ENCODE data around the gene LMBRD2.

DNA sequence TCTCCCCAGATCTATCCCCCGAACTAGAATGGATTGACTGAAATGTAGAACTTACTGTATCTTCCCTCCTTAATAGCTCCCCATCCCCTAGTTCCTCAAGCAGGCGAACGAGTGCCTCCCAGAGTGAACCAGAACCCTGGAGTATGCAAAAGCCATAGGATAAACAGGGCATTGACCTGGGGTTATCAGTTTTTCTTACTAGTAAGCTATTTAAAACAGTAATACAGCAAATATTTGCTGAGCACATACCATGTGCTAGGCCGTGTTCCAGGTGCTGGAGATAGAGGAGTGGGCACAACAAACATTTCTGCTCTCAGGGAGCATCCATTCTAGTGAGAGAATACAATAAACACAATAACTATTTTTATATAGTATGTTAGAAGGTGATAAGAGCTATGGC, 2.0 kb upstream of the LMBRD2 start:
- TF ChIP-seq EZH2 (IDR thresholded peaks at IDR 0.05; ENCODE audit: insufficient read depth, poor library complexity, severe bottlenecking) (no peak), EZH2phosphoT487 (IDR thresholded peaks at IDR 0.05; ENCODE audit: insufficient read depth, low read depth) (no peak)

Measured in GM23248 (cell line).